OCI-LY7 (cell line): ENCODE data around the gene ZNF679. TPM values are rescaled to one million over a fixed set of nuclear protein-coding genes. Genes with fewer than 3 reads are reported as not detected.

Experiments
- BruUV-seq: library from RNA; stranded (reverse); fragments of 400-500 nt; replicated peaks from 2 replicates; lab custom pipeline; 2021; lab: Mats Ljungman, UMichigan
- CTCF ChIA-PET: fragments of 300-600 bp; sonication (Branson Sonifier 250); formaldehyde crosslinking; loops from one replicate; lab custom pipeline; 2022; ENCODE audit warnings: antibody characterized with exemption; ENCODE audit not compliant: unreplicated experiment; lab: Charles Lee
- POLR2A ChIA-PET: fragments of 300-600 bp; sonication (Branson Sonifier 250); formaldehyde crosslinking; loops from one replicate; lab custom pipeline; 2022; ENCODE audit warnings: antibody characterized with exemption; lab: Charles Lee
- DNase-seq: peaks from one replicate; pipeline ENCODE4 v3.0.0-alpha.2; 2015; ENCODE audit warnings: low spot score
- H2AFZ ChIP-seq: fragments of 200-600 bp; sonication (generic), shearing (Covaris generic); 2 replicates; pipeline ENCODE4 v1.6.1; 2014; ENCODE audit warnings: mild to moderate bottlenecking, antibody characterized with exemption, low read length, moderate library complexity
- H3K27ac ChIP-seq: fragments of 200-600 bp; sonication (generic); 2 replicates; pipeline ENCODE4 v1.5.1; 2014; ENCODE audit warnings: mixed run types, low read depth, mild to moderate bottlenecking, moderate library complexity, low read length, inconsistent platforms; ENCODE audit not compliant: poor library complexity, severe bottlenecking
- H3K36me3 ChIP-seq: fragments of 200-600 bp; sonication (generic); 2 replicates; pipeline ENCODE4 v1.6.1; 2014; ENCODE audit warnings: mild to moderate bottlenecking, antibody characterized with exemption, low read length, moderate library complexity, mixed read lengths; ENCODE audit not compliant: insufficient read depth
- H3K4me1 ChIP-seq: fragments of 200-600 bp; sonication (generic); 2 replicates; pipeline ENCODE4 v1.5.1; 2014; ENCODE audit warnings: mild to moderate bottlenecking, low read length; ENCODE audit not compliant: insufficient read depth, poor library complexity, severe bottlenecking
- H3K4me2 ChIP-seq: fragments of 200-600 bp; sonication (generic); 2 replicates; pipeline ENCODE4 v1.6.1; 2014; ENCODE audit warnings: mild to moderate bottlenecking, low read length
- H3K4me3 ChIP-seq: fragments of 200-600 bp; sonication (generic); 2 replicates; pipeline ENCODE4 v1.5.1; 2014; ENCODE audit warnings: mild to moderate bottlenecking, low read depth, low read length; ENCODE audit not compliant: poor library complexity, severe bottlenecking
- H3K79me2 ChIP-seq: fragments of 200-600 bp; sonication (generic); 2 replicates; pipeline ENCODE4 v1.6.1; 2016; ENCODE audit warnings: low read depth, mild to moderate bottlenecking, low read length, moderate library complexity, mixed read lengths; ENCODE audit not compliant: insufficient read depth
- H3K9me2 ChIP-seq: fragments of 200-600 bp; sonication (generic); 2 replicates; pipeline ENCODE4 v1.6.1; 2016; ENCODE audit warnings: mild to moderate bottlenecking, low read length, mixed read lengths; ENCODE audit not compliant: insufficient read depth
- H3K9me3 ChIP-seq: fragments of 200-600 bp; sonication (generic); 2 replicates; pipeline ENCODE4 v1.6.1; 2014; ENCODE audit warnings: mild to moderate bottlenecking, mixed run types, low read length, mixed read lengths
- H4K20me1 ChIP-seq: fragments of 200-600 bp; sonication (generic); 2 replicates; pipeline ENCODE4 v1.6.1; 2014; ENCODE audit warnings: mild to moderate bottlenecking, antibody characterized with exemption, low read length, moderate library complexity, mixed read lengths; ENCODE audit not compliant: insufficient read depth
- EZH2phosphoT487 ChIP-seq: fragments of 200-600 bp; sonication (generic); IDR thresholded peaks from 2 replicates; pipeline ENCODE4 v1.6.1; 2018; ENCODE audit warnings: low read depth, borderline replicate concordance, mild to moderate bottlenecking, mixed run types, antibody characterized with exemption, low read length, moderate library complexity, mixed read lengths
- intact Hi-C: fragments of 100-400 bp; cut with micrococcal nuclease; formaldehyde crosslinking; loops from one replicate; pipeline ENCODE4 v1.10.0; 2022; ENCODE audit not compliant: unreplicated experiment
- total RNA-seq, 2 experiments: library from RNA; depleted of rRNA in 1 of 2; stranded (reverse); fragments of >200 nt in 1 of 2; shearing (Covaris generic) in 1 of 2; gene quantifications; 2 replicates each; pipeline ENCODE4 v1.2.3, GENCODE V29; 2014 to 2022
- TF ChIP-seq, protein P1 (sequence below): fragments of 200-600 bp; sonication (generic); conservative IDR thresholded peaks from 2 replicates; pipeline ENCODE4 v1.5.1; 2014; ENCODE audit warnings: mild to moderate bottlenecking, antibody characterized with exemption, low read length, moderate library complexity, mixed read lengths

The ZNF679 gene
- total RNA-seq, 2 experiments from 2014 or later, result not detected

DNA sequence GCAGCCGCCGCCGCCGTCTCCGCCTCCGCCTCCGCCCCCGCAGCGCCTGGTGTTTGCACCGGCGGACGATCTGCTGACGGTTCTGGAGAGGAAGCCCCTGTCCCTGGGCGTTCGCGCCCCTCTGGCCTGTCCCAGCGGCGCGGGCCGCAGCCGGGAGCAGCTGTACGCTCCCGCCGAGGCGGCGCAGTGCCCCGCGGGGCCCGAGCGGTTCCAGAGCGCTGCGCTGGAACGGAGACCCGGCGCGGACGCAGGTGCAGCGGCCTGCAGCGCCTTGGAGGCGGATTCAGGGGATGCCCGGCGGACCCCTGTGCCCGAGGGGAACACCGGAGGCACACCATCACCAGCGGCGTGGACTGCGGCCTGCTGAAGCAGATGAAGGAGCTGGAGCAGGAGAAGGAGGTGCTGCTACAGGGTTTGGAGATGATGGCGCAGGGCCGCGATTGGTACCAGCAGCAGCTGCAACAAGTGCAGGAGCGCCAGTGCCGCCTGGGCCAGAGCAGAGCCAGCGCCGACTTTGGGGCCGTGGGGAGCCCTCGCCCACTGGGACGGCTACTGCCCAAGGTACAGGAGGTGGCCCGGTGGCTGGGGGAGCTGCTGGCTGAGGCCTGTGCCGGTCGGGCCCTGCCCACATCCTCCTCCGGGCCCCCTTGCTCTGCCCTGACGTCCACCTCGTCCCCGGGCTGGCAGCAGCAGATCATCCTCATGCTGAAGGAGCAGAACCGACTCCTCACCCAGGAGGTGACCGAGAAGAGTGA lies 46.1 kb upstream of the ZNF679 start:
- H3K27ac ChIP-seq, result no peak overlapping the region
- BruUV-seq, result no TSS peak
- H3K4me3 ChIP-seq, result no peak overlapping the region
- no peak for DNase-seq
- H2AFZ ChIP-seq, result no peak overlapping the region
- no peaks in the 10 kb centered on the region for H3K4me1 ChIP-seq
- no peaks in the 10 kb centered on the region for H3K9me2 ChIP-seq
- no peaks in the 10 kb centered on the region for H3K79me2 ChIP-seq
- H4K20me1 ChIP-seq, result no peaks in the 10 kb centered on the region
- H3K36me3 ChIP-seq, result no peaks in the 10 kb centered on the region
- H3K4me2 ChIP-seq, result no peak overlapping the region
- CTCF ChIA-PET, result no interaction called here
- intact Hi-C loops, result no loop called here
- no peak for TF ChIP-seq EZH2phosphoT487
- TF ChIP-seq, protein P1, sequence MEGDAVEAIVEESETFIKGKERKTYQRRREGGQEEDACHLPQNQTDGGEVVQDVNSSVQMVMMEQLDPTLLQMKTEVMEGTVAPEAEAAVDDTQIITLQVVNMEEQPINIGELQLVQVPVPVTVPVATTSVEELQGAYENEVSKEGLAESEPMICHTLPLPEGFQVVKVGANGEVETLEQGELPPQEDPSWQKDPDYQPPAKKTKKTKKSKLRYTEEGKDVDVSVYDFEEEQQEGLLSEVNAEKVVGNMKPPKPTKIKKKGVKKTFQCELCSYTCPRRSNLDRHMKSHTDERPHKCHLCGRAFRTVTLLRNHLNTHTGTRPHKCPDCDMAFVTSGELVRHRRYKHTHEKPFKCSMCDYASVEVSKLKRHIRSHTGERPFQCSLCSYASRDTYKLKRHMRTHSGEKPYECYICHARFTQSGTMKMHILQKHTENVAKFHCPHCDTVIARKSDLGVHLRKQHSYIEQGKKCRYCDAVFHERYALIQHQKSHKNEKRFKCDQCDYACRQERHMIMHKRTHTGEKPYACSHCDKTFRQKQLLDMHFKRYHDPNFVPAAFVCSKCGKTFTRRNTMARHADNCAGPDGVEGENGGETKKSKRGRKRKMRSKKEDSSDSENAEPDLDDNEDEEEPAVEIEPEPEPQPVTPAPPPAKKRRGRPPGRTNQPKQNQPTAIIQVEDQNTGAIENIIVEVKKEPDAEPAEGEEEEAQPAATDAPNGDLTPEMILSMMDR, result no peak
- POLR2A ChIA-PET, result no interaction called here
- no peaks in the 10 kb centered on the region for H3K9me3 ChIP-seq

DNA sequence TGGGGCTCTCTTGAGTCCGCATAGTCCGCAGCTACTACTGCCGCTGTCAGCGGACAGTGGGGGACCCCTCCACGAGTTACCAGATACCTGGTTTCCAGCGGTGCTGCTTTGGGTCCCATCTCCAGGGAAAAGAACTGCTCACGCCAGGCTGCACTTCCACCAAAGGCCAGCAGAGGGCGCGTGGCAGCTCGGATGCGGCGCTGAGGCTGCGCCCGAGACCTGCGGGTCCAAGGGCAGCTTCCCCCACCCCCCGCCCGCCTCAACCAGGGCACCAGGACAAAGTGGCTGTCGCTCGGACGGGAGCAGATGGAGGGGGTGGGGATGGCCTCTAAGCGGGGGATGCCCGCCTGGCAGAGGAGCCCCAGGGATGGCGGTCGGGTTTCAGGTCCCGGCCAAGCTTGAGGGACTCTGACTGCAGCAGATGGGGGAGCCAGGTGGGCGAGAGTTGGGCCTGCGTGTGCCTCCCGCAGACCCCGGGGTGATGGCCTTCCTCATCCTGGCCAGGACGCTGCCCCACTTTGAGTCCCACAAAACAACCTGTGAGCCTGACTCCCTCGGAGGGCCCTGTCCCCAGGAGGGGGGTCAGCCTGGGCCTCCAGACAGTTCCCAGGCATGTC lies 45.0 kb upstream of the ZNF679 start:
- no peaks in the 10 kb centered on the region for H3K9me3 ChIP-seq
- intact Hi-C loops, result no loop called here

More for the DNA sequence above, 45.0 kb upstream of the ZNF679 start:
- Histone ChIP-seq H4K20me1 (no peaks in the 10 kb centered on the region), H3K79me2 (no peaks in the 10 kb centered on the region), H3K36me3 (no peaks in the 10 kb centered on the region), H3K4me3 (no peak overlapping the region), H3K9me2 (no peaks in the 10 kb centered on the region), H2AFZ (no peak overlapping the region), H3K27ac (no peak overlapping the region), H3K4me1 (no peaks in the 10 kb centered on the region), H3K4me2 (no peak overlapping the region)
- peak; percentile 10 for DNase-seq
- TF ChIP-seq, protein P1, result peak; percentile 77
- TF ChIP-seq EZH2phosphoT487, result no peak
- POLR2A ChIA-PET, result no interaction called here
- CTCF ChIA-PET, result no interaction called here
- BruUV-seq, result no TSS peak
